GM18520 (cell line): ENCODE measurements around the gene MROH2A.

Experiments
- ATAC-seq: cut with Tn5 transposase; IDR thresholded peaks from one replicate; pipeline ENCODE4 v1.9.1; 2021; ENCODE audit not compliant: unreplicated experiment

Gene MROH2A

DNA sequence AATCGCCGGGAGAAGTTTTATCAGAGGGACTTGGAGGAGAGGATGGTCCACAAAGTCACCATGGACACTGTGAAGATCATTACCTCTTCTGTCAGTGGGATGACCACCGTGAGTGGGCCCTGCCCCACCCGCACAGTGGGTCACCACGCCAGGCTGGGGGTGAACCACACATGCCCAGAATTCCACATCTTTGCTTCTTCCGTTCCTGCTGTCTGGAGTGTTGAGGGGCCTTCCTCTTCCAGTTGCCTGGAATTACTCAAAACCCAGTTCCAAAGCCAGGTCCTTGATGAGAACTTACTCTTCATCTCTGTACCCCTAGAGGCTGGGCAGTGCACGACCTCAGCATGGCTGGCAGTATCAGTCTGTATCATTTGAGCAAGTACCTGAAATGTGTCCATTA lies 22.1 kb downstream of the MROH2A start:
- no peak for ATAC-seq

DNA sequence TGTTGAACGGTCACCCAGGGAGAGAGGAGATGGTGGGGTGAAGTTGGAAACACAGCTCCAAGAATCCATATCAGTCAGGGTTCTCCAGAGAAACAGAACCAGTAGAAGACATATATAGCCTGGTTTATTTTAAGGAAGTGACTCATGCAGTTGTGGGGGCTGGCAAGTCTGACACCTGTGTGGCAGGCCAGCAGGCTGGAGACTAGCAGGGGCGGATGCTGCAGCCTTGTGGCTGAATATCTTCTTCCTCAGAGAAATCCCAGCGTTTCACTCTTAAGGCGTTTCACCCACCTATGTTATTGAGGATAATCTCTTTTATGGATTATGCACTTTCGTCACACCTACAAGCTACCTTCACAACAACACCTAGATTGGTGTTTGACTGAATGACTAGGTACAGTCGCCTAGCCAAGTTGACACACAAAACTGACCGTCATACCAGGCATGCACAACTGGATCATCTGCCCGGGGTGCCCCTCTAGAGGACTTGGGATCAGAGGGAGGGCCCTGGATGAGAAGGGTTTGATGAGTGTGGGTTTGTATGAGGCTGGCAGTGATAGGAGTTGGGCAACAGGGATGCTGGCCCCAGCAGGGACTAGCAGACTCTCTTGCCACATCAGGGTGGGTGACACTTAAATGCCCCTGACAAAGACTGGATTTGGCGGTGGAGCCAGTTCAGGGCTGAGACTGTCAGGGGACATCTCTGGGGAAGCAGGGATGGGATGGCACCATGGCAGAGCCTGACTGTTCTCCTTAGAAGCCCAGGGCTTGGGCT lies 23.4 kb downstream of the MROH2A start:
- no peak for ATAC-seq

DNA sequence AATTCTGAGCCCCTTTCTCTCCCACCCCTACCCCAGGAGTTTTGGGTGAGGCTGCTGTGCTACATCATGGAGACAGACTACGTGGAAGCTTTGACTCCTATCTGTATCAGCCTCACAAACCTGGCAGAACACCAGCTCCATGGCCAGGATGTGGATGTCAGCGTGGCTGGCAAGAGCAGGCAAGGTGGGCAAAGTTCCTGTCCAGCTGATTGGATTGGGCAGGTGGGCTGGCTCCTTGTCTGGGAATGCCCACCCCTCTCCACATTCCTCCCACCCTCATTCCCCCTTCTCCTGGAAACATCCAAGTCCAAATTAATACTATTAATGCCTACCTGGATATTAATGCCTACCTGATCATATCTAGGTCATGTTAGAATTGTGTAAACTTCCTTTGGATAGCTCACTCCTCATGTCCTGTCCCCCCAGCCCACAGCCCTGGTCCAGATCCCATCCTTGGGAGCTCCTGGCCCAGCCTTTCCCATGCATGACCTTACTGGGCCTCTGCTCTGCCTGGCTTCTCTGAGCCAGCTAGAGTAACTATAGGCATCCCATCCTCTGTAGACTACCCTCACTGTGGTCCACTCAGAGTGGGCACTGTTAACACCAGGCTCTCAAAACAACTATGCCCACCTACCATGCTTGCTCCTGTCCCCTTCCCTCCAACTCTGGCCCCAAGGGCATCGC lies 24.1 kb downstream of the MROH2A start:
- ATAC-seq, result no peak

DNA sequence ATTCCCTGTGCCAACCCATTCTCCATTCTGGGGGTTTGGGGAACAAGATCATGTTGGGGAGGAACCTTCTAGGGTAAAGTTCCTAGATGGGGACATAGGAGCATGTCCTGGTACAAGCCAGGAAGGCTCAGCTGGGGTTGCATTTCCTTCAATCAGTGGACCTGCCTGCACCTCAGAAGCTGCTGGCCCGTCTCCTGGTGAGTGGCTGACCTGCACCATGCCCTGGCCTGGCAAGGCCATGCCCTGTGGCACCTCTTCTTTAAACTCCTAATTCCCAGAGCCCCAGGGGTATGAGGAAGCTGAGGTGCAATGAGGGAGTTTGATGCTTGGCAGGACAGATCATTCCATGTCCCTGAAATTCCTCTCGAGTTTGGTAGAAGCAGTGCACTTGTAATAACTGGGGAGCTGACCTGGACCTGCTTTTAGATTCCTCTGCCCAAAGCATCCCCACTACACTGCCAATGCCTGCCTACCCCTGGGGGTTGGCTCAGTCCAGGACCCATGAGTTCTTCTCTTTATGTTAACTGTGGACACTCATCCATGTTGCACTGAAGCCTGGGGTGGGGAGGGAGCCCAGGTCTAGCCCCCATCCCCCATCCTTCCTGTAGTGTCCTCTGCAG lies 25.3 kb downstream of the MROH2A start:
- no peak for ATAC-seq

DNA sequence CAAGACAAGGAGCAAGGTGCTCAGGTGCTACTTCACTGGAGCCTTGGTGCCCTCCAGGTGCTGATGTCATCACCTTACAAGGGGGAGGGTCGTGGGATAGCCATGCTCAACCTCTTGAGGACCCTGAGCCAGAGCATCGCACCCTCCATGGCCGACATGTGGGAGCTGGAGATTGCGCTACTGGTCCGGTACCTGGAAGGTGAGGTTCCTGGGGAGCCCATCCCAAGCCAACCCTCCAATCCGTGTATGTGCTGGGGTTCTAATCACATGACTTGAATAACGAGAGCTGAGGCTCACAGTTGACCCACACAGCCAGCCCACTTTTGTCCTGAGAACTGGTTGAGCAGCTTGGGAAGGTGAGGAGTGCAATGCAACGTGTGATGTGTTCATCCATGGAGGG lies 25.9 kb downstream of the MROH2A start:
- no peak for ATAC-seq

DNA sequence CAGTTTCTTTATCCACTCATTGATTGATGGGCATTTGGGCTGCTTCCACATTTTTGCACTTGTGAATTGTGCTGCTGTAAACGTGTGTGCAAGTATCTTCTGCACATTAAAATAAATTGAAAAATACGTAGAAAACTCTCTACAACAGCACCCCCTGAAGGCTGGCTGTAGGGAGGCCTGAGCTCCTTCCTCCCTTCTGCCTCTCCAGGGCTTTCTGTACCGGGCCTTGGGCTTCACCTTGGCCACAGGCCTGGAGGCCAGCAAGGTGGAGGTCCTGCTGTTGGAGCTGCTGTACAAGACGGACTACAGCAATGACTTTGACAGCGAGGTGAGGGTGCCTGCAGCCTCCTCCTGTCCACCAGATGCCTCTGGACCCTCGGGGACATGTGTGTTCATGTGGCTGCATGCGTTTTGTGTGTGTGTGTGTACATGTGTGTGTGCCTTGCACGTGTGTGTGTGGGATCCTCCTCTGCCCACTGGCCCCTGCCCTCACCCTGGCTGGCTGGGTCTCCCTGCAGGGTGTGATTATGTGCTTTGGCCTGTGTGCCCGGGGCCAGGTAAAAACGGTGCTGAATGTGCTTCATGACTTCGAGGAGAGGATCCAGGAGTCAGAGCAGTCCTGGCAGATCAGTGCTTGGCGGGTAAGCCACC lies 29.2 kb downstream of the MROH2A start:
- no peak for ATAC-seq

DNA sequence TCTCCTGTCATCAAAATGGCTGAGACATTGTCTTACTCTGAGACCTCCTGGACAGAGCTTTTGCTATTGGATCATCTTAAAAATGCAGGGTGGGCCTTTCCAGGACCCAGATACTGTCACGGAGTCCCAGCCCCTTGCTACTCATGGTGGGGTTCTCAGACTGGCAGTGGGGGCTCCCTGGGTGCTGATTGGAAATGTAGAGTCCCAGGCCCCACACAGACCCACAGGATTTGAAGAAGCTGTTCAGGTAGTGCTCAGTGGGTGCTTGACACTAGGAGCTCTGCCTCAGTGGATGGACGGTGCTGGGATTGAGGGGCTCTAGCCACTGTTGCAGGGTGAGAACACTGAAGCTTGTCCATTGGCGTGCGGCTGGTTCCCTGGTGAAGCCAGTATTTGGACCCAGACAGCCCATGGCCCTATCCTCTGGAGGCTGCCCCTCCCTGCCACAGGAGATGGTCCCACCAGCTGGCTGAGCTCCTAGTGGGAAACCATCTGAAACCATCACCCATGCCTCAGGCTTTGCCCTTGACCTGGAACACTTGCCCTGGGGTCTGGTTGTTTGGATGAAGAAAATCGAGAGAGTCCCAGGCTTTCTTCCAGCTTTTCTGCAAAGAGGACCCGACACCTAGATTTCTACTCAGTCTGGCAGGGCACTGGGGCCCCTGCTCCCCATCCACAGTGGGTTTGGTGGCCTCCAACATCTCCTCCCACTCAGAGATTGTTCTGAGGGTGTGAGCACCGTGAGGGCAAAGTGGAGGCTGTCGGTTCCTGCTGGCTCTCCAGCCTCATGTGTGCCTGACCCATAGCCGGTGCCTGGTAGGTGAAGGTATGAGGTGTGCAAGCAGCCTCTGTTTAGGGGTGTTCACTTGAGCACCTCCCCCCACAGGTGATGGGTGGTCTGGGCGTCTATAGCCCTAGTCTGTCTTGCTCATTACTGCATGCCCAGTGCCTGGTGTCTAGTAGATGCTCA lies 30.1 kb downstream of the MROH2A start:
- no peak for ATAC-seq

DNA sequence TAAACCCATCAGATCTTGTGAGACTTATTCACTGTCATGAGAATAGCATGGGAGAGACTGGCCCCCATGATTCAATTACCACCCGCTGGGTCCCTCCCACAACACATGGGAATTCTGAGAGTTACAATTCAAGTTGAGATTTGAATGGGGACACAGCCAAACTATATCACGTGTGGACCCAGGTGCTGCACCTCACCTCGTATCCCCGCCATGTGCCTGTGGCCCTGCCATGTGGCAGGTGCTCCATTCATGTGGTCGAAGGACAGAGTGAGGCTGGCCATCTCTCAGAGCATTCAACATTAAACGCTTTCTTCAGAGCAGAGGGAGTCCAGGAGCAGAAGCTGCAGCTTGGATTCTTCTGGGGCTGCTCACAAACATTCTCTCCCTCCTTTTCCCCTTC lies 32.3 kb downstream of the MROH2A start:
- ATAC-seq, result no peak

DNA sequence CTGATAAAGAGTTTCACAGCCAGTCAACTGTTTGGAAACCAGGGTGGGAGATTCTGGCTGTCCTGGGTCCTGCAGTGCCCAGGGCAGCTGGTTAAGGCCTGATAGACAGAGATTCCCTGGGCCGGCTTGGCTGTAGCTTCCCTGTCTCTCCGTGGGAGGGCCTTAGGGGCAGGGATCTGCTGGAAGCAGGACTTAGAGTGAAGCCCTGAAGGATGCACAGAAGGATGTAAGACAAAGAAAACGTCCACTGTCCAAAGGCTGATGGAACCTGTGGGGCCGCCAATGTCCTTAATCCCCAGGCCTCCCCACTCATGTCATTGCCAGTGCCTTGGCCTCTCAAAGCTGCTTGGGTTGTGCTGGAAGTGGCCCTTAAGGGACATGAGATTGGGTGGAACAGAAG lies 33.0 kb downstream of the MROH2A start:
- no peak for ATAC-seq

DNA sequence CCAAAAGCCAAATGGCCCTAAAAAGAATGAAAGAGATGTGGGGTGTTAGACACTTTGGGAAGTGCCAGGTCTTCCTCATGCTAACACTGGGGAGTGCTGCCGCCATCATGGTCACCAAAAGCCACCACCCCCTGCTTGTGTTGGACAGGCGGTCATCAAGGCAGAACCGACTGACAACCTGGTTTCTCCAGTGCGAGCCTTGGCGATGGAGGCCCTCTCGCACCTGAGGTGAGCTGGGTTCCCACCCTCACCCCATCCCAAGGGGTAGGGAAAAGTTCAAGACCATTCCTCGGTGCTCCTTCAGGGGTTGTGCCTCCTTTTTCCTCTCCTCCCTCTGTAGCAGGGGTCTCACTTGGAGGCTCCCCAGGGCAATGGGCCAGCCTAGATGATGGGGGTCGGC lies 33.6 kb downstream of the MROH2A start:
- no peak for ATAC-seq

DNA sequence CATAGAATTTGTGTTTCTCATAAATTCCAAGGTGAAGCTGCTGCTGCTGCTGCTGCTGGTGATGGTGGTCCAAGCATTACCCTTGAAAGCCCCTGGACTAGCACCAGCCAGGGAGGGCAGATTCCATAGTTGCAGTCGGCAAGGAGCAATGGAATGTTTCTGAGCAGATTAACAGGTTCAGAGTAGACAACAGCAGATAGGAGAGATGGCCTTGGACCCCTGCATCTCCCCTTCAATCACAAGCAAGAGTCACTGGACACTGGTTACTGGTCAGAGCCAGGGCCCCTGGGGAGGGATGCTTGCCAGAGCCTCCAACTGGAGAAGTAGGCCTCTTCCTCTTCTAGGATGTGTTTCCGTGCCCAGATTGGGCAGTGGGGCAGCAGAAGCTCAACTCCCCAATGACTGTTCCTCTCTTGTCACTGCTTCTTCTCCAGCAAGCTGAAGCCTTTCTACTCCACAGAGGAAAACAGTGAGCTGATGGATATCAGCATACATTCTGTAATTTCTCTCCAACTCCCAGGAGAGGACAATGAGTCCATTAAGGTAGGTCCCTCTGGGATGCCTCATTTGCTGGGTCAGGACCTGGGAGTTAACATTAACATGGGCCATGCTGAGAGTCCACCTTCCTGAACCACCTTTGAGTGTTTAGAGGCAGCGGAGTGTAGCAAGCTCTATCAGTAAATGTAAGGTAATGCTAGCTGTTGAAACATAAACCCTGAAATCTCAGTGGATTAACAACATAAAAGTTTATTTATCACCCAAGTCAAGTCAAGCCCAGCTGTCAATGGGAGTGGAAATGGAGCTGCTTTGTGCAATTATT lies 35.3 kb downstream of the MROH2A start:
- no peak for ATAC-seq

DNA sequence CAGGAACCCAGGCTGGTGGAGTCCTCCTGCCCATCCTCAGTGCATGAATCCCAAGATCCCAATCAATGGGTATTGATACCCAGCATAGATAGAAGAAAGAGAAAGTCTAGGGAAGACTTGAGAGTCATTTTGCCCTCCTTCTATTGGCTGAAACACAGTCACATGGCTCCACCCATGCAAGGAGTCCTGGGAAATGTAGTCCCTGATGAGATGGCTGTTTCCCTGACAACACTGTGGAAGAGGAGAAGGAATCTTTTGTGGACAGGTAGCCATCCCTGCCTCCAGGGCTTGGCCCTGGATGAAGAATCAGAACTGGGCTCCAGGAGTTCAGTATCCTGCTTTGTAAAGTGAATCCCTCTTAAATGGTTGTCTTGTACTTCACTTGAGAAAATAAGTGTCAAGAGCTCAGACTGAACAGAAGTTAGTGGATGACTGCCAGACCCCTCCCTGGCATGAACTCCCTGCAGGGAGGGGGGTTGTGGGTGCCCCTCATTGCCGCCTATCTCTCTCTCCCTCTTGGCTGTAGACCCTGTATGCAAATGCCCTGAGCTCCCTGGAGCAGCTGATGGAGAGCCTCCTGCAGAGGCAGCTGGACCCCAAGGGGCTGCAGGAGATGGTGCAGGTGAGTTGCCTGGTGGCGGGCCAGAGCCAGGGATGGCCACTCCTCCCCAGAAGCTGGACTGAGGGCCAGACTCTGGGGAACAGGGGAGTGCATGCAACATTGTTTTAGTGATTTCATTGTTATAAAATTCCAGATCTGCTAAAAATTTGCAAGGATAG lies 36.1 kb downstream of the MROH2A start:
- no peak for ATAC-seq

DNA sequence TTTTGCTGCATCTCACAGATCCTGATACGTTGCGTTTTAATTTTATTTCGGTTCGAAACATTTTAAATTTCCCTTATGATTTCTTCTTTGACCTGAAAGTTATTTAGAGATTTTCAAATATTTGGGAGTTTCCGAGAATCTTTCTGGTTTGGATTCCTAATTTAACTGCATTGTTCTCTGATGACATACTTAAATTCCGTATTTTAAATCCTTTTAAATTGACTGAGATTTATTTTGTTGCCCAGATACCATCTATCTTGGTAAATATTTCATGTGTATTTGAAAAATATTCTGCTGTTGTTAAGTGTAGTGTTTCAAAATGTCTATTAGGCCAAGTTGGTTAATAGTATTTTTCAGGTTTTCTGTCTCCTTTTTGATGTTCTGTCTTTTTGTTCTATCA lies 37.7 kb downstream of the MROH2A start:
- no peak for ATAC-seq

DNA sequence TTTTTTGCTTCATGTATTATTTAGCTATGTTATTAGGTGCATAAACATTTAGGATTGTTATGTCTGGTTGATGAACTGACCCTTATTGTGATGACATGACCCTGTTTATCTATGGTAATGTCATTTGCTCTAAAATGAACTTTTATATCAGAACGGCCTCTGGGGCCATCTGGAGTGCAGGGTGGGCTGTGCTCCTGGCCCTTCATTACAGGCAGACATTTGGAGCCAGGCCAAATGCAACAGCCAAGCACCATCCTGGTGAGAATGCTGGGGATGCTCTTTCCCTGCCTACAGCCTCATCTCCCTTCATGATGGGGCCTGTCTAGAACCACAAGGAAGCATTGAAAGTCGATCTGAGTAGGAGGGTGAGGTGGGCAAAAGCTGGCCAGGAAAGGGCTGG lies 38.2 kb downstream of the MROH2A start:
- no peak for ATAC-seq

DNA sequence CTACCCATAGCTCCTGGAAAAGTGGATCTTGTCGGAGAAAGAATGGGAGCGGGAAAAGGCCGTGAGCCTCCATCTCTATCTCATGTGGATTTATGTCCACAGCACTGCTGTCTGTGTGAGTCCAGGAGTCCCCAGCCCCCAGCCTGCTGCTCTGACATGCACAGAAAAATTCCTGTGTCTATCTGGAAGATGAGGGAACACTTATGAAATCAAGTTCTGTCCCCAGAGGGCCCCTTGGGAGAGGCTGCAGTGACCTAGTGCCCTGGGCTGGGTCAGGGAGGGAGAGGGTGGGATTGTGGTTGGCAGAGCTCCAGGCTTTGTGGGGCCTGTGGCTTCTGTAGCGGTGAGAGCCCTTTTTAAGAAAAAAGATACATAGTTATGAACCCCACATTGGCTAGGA lies 38.6 kb downstream of the MROH2A start:
- no peak for ATAC-seq

DNA sequence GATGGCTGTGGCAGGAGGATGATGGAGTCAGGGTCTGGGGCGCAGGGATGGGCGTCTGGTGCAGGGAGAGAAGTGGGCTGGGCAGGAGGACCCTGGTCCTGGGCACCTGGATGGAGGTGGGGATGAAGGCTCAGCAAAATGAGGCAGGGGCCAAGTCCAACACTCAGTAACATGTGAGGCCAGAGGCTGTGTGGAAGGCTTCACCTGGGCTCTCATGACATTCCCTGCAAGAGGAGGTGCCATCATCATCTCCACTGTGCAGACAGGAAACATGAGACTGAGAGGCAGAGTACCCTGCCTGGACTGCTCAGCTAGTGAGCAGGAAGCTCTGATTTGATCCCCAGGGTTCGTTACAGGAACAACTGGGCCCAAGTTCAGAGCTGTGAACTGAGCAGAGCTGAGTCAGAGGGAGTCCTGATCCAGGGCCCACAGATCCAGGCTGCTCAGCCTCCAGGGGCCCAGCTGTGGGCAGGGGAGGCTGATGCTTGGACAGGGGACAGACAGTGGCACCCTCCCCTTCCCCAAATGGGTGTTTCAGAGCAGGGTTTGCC lies 39.3 kb downstream of the MROH2A start:
- no peak for ATAC-seq

DNA sequence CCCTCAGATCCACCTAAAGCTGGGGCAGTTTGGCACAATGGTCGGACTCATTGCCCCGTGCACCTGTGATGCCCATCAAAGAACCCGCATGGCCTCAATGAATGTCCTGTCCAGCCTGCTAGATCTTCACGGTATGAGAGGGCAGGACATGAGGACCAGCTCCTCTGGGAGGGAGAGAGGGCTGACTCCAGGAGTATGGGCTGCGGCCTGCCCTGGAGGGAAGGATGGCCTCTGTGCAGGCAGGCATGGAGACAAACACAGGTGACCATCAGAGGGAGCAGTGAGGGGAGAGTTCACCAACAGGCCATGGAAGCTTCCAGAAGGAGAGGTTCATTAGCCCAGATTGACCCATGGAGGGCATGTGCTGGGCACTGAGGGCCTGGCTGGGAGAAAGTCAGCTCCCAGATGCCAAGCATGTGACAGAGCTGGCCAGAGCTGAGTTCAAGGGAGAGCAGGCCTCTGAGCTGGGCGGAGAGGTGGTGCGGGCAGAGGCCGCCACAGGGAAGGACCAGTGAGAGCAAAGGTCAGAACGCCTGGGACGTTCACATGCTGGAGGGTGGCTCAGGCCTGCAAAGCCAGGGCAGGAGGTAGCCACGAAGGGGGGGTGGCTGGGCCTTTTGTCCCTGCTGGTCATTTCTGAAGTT lies 40.0 kb downstream of the MROH2A start:
- no peak for ATAC-seq
